MV-4-11 (cell line): ENCODE results near the gene CLTC.
A peak's percentile ranks its signal among the peaks of the same experiment; 100 is the strongest.

Experiments
- DNase-seq: peaks from one replicate; lab custom pipeline; 2025; lab: John Stamatoyannopoulos, UW

Gene CLTC

GRCh38 chr17:59684967-59685366 lies 65.3 kb downstream of the CLTC start:
- no peak for DNase-seq

DNA sequence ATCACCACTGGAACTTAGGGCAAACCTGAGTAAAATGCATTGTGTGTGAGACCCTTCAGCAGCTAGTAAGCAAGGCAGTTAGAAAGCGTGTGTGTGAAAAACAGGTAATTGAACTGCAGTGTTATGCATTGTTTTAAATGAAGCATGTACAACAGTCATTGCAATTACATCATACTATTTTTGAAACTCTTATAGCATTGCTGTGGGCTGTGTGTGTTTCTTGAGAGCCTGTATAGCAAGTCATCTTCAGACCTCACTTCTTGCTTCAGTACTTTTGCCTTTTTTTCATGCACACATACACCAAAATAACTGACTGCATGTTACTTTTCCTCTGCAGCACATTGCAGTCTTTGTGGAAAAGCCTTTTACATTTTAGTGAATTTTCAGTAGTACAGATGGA lies 68.3 kb downstream of the CLTC start:
- DNase-seq, result no peak

DNA sequence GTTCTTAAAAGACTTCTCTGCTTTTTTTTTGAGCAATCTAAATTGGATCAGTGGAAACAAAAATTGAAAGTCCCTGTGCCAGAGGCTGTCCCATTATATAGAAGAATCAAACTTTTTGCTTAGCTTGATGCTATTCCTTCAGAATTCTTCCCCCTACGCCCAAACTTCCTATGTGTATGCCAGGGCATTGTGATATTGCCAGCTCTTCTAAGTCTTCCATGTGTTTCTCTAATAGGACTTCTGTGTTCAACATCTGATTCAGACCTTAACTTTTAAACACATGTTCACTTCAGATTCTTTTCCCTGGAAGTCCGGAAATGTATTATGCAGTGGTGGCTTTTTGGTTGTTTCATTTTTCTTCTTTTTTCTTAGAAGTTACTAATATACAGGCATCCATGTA lies 68.8 kb downstream of the CLTC start:
- DNase-seq, result no peak

DNA sequence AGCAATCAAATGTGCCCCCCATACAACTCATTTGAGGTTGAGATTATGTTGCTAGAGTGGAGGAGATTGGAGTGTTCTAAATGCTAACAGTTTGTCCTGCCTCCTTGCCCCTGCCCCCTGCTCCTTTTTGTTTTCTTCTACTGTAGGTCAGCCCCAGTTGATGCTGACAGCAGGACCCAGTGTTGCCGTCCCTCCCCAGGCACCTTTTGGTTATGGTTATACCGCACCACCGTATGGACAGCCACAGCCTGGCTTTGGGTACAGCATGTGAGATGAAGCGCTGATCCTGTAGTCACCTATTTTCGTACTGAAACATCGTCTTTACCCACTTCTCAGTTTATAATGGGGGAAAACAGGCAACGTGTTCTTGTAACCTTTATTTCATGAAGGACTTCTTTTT lies 73.9 kb downstream of the CLTC start:
- DNase-seq, result no peak

DNA sequence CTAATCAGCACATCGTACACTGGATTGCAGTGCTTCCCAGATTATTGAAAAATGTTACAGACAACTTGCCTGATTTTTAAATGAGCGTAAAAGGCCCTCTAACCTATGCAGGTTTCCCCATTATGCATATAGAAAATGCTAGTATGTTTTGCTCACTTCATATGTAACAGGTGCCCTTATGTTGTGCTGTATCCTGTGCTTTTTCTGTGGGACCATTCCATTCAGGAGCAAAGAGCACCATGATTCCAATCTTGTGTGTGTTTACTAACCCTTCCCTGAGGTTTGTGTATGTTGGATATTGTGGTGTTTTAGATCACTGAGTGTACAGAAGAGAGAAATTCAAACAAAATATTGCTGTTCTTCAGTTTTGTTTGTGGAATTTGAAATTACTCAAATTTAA lies 74.6 kb downstream of the CLTC start:
- DNase-seq, result no peak

- DNase-seq, result no peak
Observed at GRCh38 chr17:59695945-59696681, 76.4 kb downstream of the CLTC start.

DNA sequence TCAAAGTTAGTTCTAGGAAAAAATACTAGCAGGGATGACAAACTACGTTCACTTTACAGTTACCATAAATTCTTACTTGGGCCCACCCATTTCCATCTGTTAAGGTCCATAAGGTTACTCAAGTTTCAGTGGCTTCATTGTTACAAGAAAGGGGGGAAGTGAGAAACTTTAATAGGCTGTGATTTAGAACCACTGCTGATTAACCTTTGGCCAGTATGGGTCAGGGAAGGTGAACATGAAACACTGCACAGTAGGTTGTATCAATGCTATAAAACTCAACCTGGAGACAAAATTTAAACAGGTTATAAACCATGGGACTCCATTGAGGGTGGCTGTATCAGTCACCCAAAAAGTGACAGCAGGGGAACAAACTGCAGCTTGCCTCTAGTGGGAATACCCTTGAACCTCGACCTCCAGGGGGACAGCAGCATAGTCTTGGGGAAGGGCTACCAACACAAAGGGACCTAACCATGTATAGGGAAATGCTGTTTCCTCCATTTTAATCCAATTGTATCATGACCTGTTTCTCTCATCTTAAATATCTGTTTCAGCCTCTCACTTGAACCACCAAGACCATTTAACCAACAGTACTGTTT lies 77.1 kb downstream of the CLTC start:
- DNase-seq, result no peak

- DNase-seq, result no peak
Observed at GRCh38 chr17:59698143-59698542, 78.4 kb downstream of the CLTC start.

DNA sequence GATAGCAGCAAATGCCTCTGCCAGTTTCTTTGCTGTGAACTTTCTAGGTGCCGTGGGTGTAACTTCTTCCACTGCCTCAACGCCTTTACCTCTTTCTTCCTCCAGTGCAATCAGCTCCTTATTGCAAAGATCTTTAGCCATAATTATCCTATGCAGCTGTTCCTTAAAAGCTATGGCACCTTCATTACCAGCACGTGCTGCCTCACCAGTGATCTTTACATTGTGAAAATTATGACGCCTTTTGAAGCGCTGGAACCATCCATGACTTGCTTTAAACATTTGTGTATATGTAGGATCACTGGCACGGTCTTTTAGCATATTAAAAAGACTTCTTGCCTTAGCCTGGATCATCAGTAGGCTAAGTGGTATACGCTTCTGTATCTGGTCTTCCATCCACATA lies 79.5 kb downstream of the CLTC start:
- DNase-seq, result no peak

- no peak for DNase-seq
Observed at GRCh38 chr17:59699786-59700185, 80.1 kb downstream of the CLTC start.

DNA sequence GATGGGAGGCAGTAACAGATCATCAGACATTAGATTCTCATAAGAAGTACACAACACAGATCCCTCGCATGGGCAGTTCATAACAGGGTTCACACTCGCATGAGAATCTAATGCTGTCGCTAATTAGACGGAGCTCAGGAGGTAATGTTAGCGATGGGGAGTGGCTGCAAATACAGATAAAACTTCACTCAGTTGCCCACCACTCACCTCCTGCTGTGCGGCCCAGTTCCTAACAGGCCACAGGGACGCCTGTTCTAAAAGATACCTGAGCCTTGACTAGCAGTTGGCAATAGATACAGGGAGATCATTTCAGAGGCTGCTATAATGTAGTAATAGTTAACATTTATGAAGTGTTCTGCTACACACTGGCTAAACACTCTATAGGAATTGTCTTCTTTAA lies 82.6 kb downstream of the CLTC start:
- DNase-seq, result no peak

DNA sequence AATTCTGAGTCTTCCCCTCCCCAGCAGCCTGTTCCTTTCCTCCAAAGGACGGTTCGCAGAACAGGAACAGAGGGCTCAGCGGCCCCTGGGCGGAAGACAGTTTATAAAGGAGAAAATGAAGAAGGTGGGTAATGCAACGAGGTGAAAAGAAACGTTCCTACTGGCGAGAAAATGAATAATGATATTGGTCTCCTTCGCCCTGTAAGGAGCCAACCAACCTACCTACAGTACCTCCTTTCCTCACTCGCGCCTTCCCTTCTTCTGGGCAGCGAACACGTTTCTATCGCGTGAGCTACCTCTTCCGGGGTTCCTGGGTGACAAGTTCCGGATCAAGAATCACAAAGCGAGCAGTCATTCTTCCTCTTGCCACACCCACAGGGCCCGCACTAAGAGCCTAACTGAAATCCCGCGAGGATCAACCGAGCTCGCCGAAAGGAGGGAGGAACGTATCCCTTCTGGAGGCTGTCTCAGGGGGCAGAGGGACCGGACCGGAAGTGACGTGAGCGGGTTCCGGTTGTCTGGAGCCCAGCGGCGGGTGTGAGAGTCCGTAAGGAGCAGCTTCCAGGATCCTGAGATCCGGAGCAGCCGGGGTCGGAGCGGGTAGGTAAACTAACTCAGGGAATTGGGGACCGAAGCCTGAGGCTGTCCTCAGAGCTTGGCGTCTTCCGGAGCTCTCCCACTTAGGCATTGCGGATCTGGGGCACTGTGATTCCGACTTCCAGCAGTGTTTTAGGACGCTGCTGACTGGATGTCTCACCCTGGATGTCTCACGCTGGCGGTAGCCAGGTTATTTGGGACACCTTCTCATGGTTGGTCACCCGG lies 87.7 kb downstream of the CLTC start, which contains the start of the genes PTRH2 and VMP1:
TSS of gene PTRH2 (minus strand) at position 282 of the 822 bp plus-strand sequence. CDS start 9,452 bp downstream, outside the sequence.
TSS of gene VMP1 (plus strand) at position 506 of the 822 bp plus-strand sequence. CDS start 23,793 bp downstream, outside the sequence.
- DNase-seq, result peak; percentile 100

GRCh38 chr17:59707971-59708430 lies 88.3 kb downstream of the CLTC start:
- DNase-seq, result no peak

GRCh38 chr17:59711936-59712335 lies 92.2 kb downstream of the CLTC start:
- no peak for DNase-seq

GRCh38 chr17:59712862-59713261 lies 93.2 kb downstream of the CLTC start:
- DNase-seq, result peak; percentile 35

- DNase-seq, result no peak
Observed at GRCh38 chr17:59714255-59714654, 94.6 kb downstream of the CLTC start.

DNA sequence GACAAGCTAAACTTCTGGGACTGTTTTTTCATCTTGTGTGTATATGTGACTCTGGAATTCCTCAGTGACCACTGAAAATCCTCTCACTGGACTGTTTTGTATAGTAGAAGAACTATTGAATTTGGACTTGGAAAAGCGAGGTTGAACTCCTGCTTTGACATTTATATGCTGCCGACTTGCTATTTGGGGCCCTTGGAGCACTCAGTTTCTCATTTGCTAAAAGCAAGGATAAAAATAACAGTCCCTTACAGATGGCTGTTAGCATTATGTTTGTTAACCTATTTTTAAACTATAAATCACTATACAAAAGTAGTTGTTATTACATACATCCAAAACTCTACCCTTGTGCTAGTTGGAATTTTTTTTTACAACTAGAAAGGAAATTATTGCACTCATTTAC lies 96.7 kb downstream of the CLTC start:
- no peak for DNase-seq

DNA sequence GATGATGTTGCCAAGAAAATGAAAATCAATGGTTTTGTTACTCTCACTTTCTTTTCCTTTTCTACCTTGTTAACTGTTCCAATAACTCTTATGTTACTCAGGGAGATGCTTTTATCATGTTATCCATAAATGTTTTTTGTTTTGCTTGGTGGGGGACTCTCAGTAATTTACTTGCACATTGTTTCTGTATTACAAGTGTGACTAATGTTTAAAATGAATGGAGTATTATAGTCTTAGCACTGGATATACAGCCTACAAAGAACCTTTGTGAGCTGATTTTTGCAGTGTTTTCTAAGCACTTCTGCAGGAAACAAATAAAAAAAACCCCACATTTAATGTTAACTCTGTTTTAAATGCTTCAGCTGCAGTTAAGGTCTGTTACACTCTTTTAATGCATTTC lies 99.8 kb downstream of the CLTC start:
- no peak for DNase-seq

DNA sequence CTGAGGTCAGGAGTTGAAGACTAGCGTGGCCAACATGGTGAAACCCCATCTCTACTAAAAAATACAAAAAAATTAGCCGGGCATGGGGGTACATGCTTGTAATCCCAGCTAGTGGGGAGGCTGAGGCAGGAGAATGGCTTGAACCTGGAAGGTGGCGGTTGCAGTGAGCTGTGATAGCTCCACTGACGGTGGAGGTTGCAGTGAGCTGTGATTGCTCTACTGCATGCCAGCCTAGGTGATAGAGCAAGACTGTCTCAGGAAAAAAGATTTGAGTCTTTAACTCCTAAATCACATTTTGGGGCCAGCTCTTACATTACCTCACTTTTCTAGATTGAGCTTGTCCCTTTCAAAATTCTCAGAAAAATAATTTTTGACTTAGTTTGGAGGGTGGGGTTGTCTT lies 102.9 kb downstream of the CLTC start:
- no peak for DNase-seq

GRCh38 chr17:59723041-59723440 lies 103.3 kb downstream of the CLTC start:
- no peak for DNase-seq

GRCh38 chr17:59723607-59724006 lies 103.9 kb downstream of the CLTC start:
- no peak for DNase-seq

GRCh38 chr17:59725691-59726090 lies 106.0 kb downstream of the CLTC start:
- DNase-seq, result peak; percentile 86
